IMR-90 (cell line): ENCODE data around the gene HTR1D. TPM values are rescaled to one million over a fixed set of nuclear protein-coding genes. Genes with fewer than 3 reads are reported as not detected.

ENCODE experiments used
- ATAC-seq: fragments of 200-7000 bp; cut with Tn5 transposase; 2 replicates; pipeline ENCODE4 v1.9.1; 2020; ENCODE audit warnings: low read depth, mild to moderate bottlenecking, moderate library complexity
- BruUV-seq: library from RNA; stranded (reverse); fragments of 400-500 nt; replicated peaks from 2 replicates; lab custom pipeline; 2021; lab: Mats Ljungman, UMichigan
- CTCF ChIA-PET: fragments of 300-600 bp; formaldehyde crosslinking; extraction: SDS; loops from one replicate; lab custom pipeline; 2021; ENCODE audit warnings: antibody characterized with exemption; lab: Yijun Ruan, JAX
- POLR2A ChIA-PET: fragments of 300-600 bp; sonication (Branson Sonifier 250); formaldehyde crosslinking; loops from one replicate; lab custom pipeline; 2022; ENCODE audit warnings: antibody characterized with exemption; ENCODE audit not compliant: unreplicated experiment; lab: Charles Lee
- DNase-seq: peaks from one replicate; pipeline ENCODE4 v3.0.0; 2013
- H2AFZ ChIP-seq: replicated peaks from 2 replicates; pipeline ENCODE3; 2013; ENCODE audit warnings: low read length, mild to moderate bottlenecking; ENCODE audit not compliant: poor library complexity
- H2AK5ac ChIP-seq: 2 replicates; pipeline ENCODE4 v1.6.1; 2013; ENCODE audit warnings: low read depth, low read length, inconsistent platforms
- H2AK9ac ChIP-seq: replicated peaks from 2 replicates; pipeline ENCODE3; 2013; ENCODE audit warnings: mild to moderate bottlenecking, low read depth, low read length, moderate library complexity; ENCODE audit not compliant: poor library complexity
- H2BK120ac ChIP-seq: 2 replicates; pipeline ENCODE4 v1.6.1; 2013; ENCODE audit warnings: low read depth, low read length, inconsistent platforms
- H2BK15ac ChIP-seq: 3 replicates; pipeline ENCODE4 v1.6.1; 2013; ENCODE audit warnings: low read depth, low read length, inconsistent platforms
- H2BK20ac ChIP-seq: 2 replicates; pipeline ENCODE4 v1.6.1; 2013; ENCODE audit warnings: low read depth, mild to moderate bottlenecking, inconsistent platforms, low read length, moderate library complexity
- H2BK5ac ChIP-seq: 2 replicates; pipeline ENCODE4 v1.6.1; 2013; ENCODE audit warnings: mild to moderate bottlenecking, low read depth, low read length, inconsistent platforms; ENCODE audit not compliant: poor library complexity, severe bottlenecking
- H3K14ac ChIP-seq: replicated peaks from 2 replicates; pipeline ENCODE4 v1.6.1; 2013; ENCODE audit warnings: low read depth, low read length, inconsistent platforms
- H3K18ac ChIP-seq: 2 replicates; pipeline ENCODE4 v1.6.1; 2013; ENCODE audit warnings: low read depth, low read length, control low read depth
- H3K23ac ChIP-seq: 2 replicates; pipeline ENCODE4 v1.6.1; 2013; ENCODE audit warnings: low read depth, low read length, inconsistent platforms
- H3K27ac ChIP-seq: 2 replicates; pipeline ENCODE4 v1.5.1; 2013; ENCODE audit warnings: mild to moderate bottlenecking, control low read depth, low read length; ENCODE audit not compliant: insufficient read depth
- H3K27me3 ChIP-seq: 2 replicates; pipeline ENCODE4 v1.6.1; 2013; ENCODE audit warnings: low read length; ENCODE audit not compliant: control insufficient read depth, insufficient read depth
- H3K36me3 ChIP-seq: 2 replicates; pipeline ENCODE4 v1.6.1; 2013; ENCODE audit warnings: low read length, mixed read lengths; ENCODE audit not compliant: control insufficient read depth, insufficient read depth
- H3K4ac ChIP-seq: 2 replicates; pipeline ENCODE4 v1.6.1; 2013; ENCODE audit warnings: low read depth, low read length, inconsistent platforms
- H3K4me1 ChIP-seq: 2 replicates; pipeline ENCODE4 v1.6.1; 2013; ENCODE audit warnings: low read length, mixed read lengths; ENCODE audit not compliant: control insufficient read depth, insufficient read depth
- H3K4me2 ChIP-seq: 2 replicates; pipeline ENCODE4 v1.6.1; 2013; ENCODE audit warnings: low read depth, mild to moderate bottlenecking, control low read depth, low read length, moderate library complexity
- H3K4me3 ChIP-seq: 2 replicates; pipeline ENCODE4 v1.5.1; 2013; ENCODE audit warnings: low read depth, mild to moderate bottlenecking, control low read depth, low read length, moderate library complexity; ENCODE audit not compliant: insufficient read depth
- H3K56ac ChIP-seq: 2 replicates; pipeline ENCODE4 v1.6.1; 2013; ENCODE audit warnings: low read length, inconsistent platforms; ENCODE audit not compliant: insufficient read depth; ENCODE audit errors: extremely low read depth
- H3K79me1 ChIP-seq, 2 experiments: 2 replicates each; pipeline ENCODE4 v1.6.1; 2013; ENCODE audit warnings: low read length in 2 of 2, inconsistent platforms in 1 of 2, low read depth in 1 of 2
- H3K9ac ChIP-seq: 2 replicates; pipeline ENCODE4 v1.6.1; 2013; ENCODE audit warnings: low read depth, low read length, control low read depth
- H3K9me1 ChIP-seq: 2 replicates; pipeline ENCODE4 v1.6.1; 2013; ENCODE audit warnings: low read length, inconsistent platforms; ENCODE audit not compliant: insufficient read depth
- H3K9me3 ChIP-seq: 2 replicates; pipeline ENCODE4 v1.6.1; 2013; ENCODE audit warnings: low read length; ENCODE audit not compliant: control insufficient read depth, insufficient read depth
- H4K20me1 ChIP-seq: 2 replicates; pipeline ENCODE4 v1.6.1; 2013; ENCODE audit warnings: low read length, inconsistent platforms; ENCODE audit not compliant: insufficient read depth
- H4K5ac ChIP-seq: 2 replicates; pipeline ENCODE4 v1.6.1; 2013; ENCODE audit warnings: mild to moderate bottlenecking, low read depth, low read length, control low read depth
- H4K8ac ChIP-seq, 2 experiments: 2 replicates each; pipeline ENCODE4 v1.6.1; 2013; ENCODE audit warnings: low read depth in 2 of 2, low read length in 2 of 2, control low read depth in 1 of 2, inconsistent platforms in 1 of 2
- H4K91ac ChIP-seq: 2 replicates; pipeline ENCODE4 v1.6.1; 2013; ENCODE audit warnings: low read depth, low read length, inconsistent platforms; ENCODE audit not compliant: insufficient read depth
- BHLHE40 ChIP-seq: fragments of 150-350 bp; IDR thresholded peaks from 2 replicates; pipeline ENCODE4 v1.6.1; 2016; ENCODE audit warnings: mild to moderate bottlenecking, low read depth, low read length
- CHD1 ChIP-seq: IDR thresholded peaks from 2 replicates; pipeline ENCODE4 v1.6.1; 2012; ENCODE audit warnings: low read depth, low read length, improper control_type of control experiment
- MAFK ChIP-seq: IDR thresholded peaks from 2 replicates; pipeline ENCODE4 v1.6.1; 2012; ENCODE audit warnings: low read depth, low read length, improper control_type of control experiment
- NFE2L2 ChIP-seq: fragments of 150-350 bp; IDR thresholded peaks from 2 replicates; pipeline ENCODE4 v1.6.1; 2016; ENCODE audit warnings: low read depth, mild to moderate bottlenecking, low read length
- WGBS, 2 experiments: methylation state at CpG; one replicate each; pipeline versions ENCODE4 v1.1.5 to v1.1.7; 2013; ENCODE audit warnings: missing lambda C conversion rate in 2 of 2; ENCODE audit not compliant: insufficient read length in 1 of 2; ENCODE audit errors: extremely low coverage in 2 of 2; 5-methylcytosine and 5-hydroxymethylcytosine counted together
- dilution Hi-C: fragments of 300-500 bp; cut with HindIII; formaldehyde crosslinking; loops from one replicate; pipeline ENCODE4 v1.14.3; 2018; ENCODE audit warnings: low sequenced_read_pairs; ENCODE audit not compliant: unreplicated experiment
- in situ Hi-C: fragments of 300-500 bp; cut with MboI; formaldehyde crosslinking; loops from 3 replicates; pipeline ENCODE4 v1.14.3; 2019; ENCODE audit warnings: low sequenced_read_pairs, inconsistent platforms, mixed read lengths
- intact Hi-C: fragments of 100-400 bp; cut with micrococcal nuclease; formaldehyde crosslinking; loops from 2 replicates; pipeline ENCODE4 v1.10.0; 2022
- polyA plus RNA-seq, 3 experiments: library from polyadenylated mRNA; depleted of rRNA; stranded (reverse); fragments of >200 nt; gene quantifications; 2 replicates each; pipeline ENCODE4 v1.2.3, GENCODE V29; 2012; ENCODE audit warnings: low replicate concordance in 1 of 3
- total RNA-seq: library from RNA; depleted of rRNA; stranded (reverse); fragments of >200 nt; gene quantifications from 2 replicates; pipeline ENCODE4 v1.2.3, GENCODE V29; 2012

HTR1D gene
- total and polyA plus RNA-seq, 2 of the 4 experiments (the other 2 are of a cell fraction) = 0.03 to 0.18 TPM

- H3K4me2 ChIP-seq = no peak overlapping the region
These were observed 38.9 kb downstream of the HTR1D start for GRCh38 chr1:23178414-23178813.

More at GRCh38 chr1:23178414-23178813, 38.9 kb downstream of the HTR1D start:
- no peak overlapping the region for H3K9ac ChIP-seq
- 0 out of 2 replicates have a peak overlapping the region, but pooled peaks have one; percentile 28 for H4K5ac ChIP-seq
- no peak for TF ChIP-seq BHLHE40
- TF ChIP-seq MAFK = no peak
- TF ChIP-seq CHD1 = no peak
- no peak for TF ChIP-seq NFE2L2
- no peaks in the 10 kb centered on the region for H4K20me1 ChIP-seq
- no peak overlapping the region for H3K4me3 ChIP-seq
- peaks cover 5% of the 10 kb centered on the region; the same call in 1 of the 2 replicates for H3K9me1 ChIP-seq
- in situ Hi-C loops = no loop called here
- no peak overlapping the region; the same call in 1 of the 2 replicates for H2AK5ac ChIP-seq
- H3K4me1 ChIP-seq = peaks cover 5% of the 10 kb centered on the region
- no peaks in the 10 kb centered on the region for H3K27me3 ChIP-seq
- peak overlapping the region; percentile 57 to 91; a peak in 2 of 4 replicates for H4K8ac ChIP-seq
- CTCF ChIA-PET = interaction anchor here (0.6 kb wide), 1 partner anchor 83 kb away, joined by 5 read pairs; no protein-coding TSS in a partner anchor
- no peak overlapping the region for H3K56ac ChIP-seq
- no peak for ATAC-seq
- H3K18ac ChIP-seq = no peak overlapping the region
- no TSS peak for BruUV-seq
- peak overlapping the region; percentile 44 for H2AK9ac ChIP-seq
- H2BK20ac ChIP-seq = peak overlapping the region; percentile 54
- H3K79me1 ChIP-seq = peaks cover 8 to 15% of the 10 kb centered on the region in 2 experiments; a peak in 3 of 4 replicates
- H2BK120ac ChIP-seq = peak overlapping the region; percentile 5; the same call in 1 of the 2 replicates
- no peak for DNase-seq
- H3K14ac ChIP-seq = 0 out of 2 replicates have a peak overlapping the region, but pooled peaks have one; percentile 3
- dilution Hi-C loops = no loop called here
- POLR2A ChIA-PET = interaction anchor here (0.5 kb wide), 1 partner anchor 166 kb away, joined by 7 read pairs; the partner anchor contains the start of gene HNRNPR
- H2AFZ ChIP-seq = peak overlapping the region; percentile 11
- no peak overlapping the region for H2BK15ac ChIP-seq
- no peak overlapping the region for H2BK5ac ChIP-seq
- 100% methylated on average over 2 of the region's 6 CpGs; no CpG with 5 or more reads in 1 of the 2 experiments for WGBS, 2 experiments
- intact Hi-C loops = no loop called here
- H3K4ac ChIP-seq = peak overlapping the region; percentile 83; the same call in 1 of the 2 replicates
- no peak overlapping the region for H3K27ac ChIP-seq
- H3K23ac ChIP-seq = peak overlapping the region; percentile 76
- no peaks in the 10 kb centered on the region for H3K36me3 ChIP-seq
- no peaks in the 10 kb centered on the region for H3K9me3 ChIP-seq
- H4K91ac ChIP-seq = no peak overlapping the region; the same call in 1 of the 2 replicates
